Measurements from ENCODE around the gene TTC28. TPM values are rescaled to one million over a fixed set of nuclear protein-coding genes. Genes with fewer than 3 reads are reported as not detected.

The TTC28 gene
- total and polyA plus RNA-seq, 4 donors, result 3.1 to 74.9 (median 26.1) TPM

- Histone ChIP-seq H3K4me3 (ENCODE audit: low read length in 2 of 2) (no peak overlapping the region), H3K9me3 (ENCODE audit: control insufficient read depth, low read length) (no peaks in the 10 kb centered on the region), H3K27ac (ENCODE audit: low read depth in 1 of 2, low read length in 2 of 2) (no peak overlapping the region), H3K27me3 (ENCODE audit: control insufficient read depth in 1 of 2, insufficient read depth in 2 of 2, low read length in 1 of 2) (no peaks in the 10 kb centered on the region), H3K4me1 (ENCODE audit: control insufficient read depth in 1 of 2, insufficient read depth in 2 of 2, low read length in 2 of 2) (no peaks in the 10 kb centered on the region), H3K36me3 (ENCODE audit: control insufficient read depth in 1 of 2, insufficient read depth in 2 of 2, low read length in 1 of 2) (no peaks in the 10 kb centered on the region)
- DNase-seq, result peak in 1 of 2 donors; percentile 59
- intact Hi-C loops (cut with DNase I), result no loop called here
- 88 to 90% methylated on average over 17 to 18 of the region's 18 CpGs for WGBS, 2 donors
- no peak for ATAC-seq (ENCODE audit: low FRiP score)
These were observed 665.2 kb downstream of the TTC28 start for GRCh38 chr22:28014211-28015045.

- Histone ChIP-seq H3K36me3 (ENCODE audit: control insufficient read depth in 1 of 2, insufficient read depth in 2 of 2, low read length in 1 of 2) (no peaks in the 10 kb centered on the region), H3K27me3 (ENCODE audit: control insufficient read depth in 1 of 2, insufficient read depth in 2 of 2, low read length in 1 of 2) (no peaks in the 10 kb centered on the region), H3K4me1 (ENCODE audit: control insufficient read depth in 1 of 2, insufficient read depth in 2 of 2, low read length in 2 of 2) (no peaks in the 10 kb centered on the region), H3K27ac (ENCODE audit: low read depth in 1 of 2, low read length in 2 of 2) (no peak overlapping the region), H3K4me3 (ENCODE audit: low read length in 2 of 2) (no peak overlapping the region), H3K9me3 (ENCODE audit: control insufficient read depth, low read length) (no peaks in the 10 kb centered on the region)
- peak in 1 of 2 donors; percentile 54 for DNase-seq
- ATAC-seq (ENCODE audit: low FRiP score), result no peak
- intact Hi-C loops (cut with DNase I), result no loop called here
- WGBS, 2 donors, result 90 to 91% methylated on average over 12 of the region's 12 CpGs
These were observed 666.0 kb downstream of the TTC28 start for GRCh38 chr22:28013611-28014010.

GRCh38 chr22:28012832-28013460, 666.7 kb downstream of the TTC28 start:
- Histone ChIP-seq H3K27ac (ENCODE audit: low read depth in 1 of 2, low read length in 2 of 2) (no peak overlapping the region), H3K4me3 (ENCODE audit: low read length in 2 of 2) (no peak overlapping the region), H3K4me1 (ENCODE audit: control insufficient read depth in 1 of 2, insufficient read depth in 2 of 2, low read length in 2 of 2) (no peaks in the 10 kb centered on the region), H3K36me3 (ENCODE audit: control insufficient read depth in 1 of 2, insufficient read depth in 2 of 2, low read length in 1 of 2) (no peaks in the 10 kb centered on the region), H3K27me3 (ENCODE audit: control insufficient read depth in 1 of 2, insufficient read depth in 2 of 2, low read length in 1 of 2) (no peaks in the 10 kb centered on the region), H3K9me3 (ENCODE audit: control insufficient read depth, low read length) (no peaks in the 10 kb centered on the region)
- ATAC-seq (ENCODE audit: low FRiP score) (no peak), DNase-seq (peak in 1 of 2 donors; percentile 35)
- intact Hi-C loops (cut with DNase I), result no loop called here
- 87% methylated on average over 7 of the region's 7 CpGs for WGBS, 2 donors

GRCh38 chr22:28009272-28009827, 670.3 kb downstream of the TTC28 start:
- DNase-seq (peak; percentile 78 to 92), ATAC-seq (ENCODE audit: low FRiP score) (peak; percentile 84)
- no peaks in the 10 kb centered on the region for H3K36me3 ChIP-seq (ENCODE audit: control insufficient read depth in 1 of 2, insufficient read depth in 2 of 2, low read length in 1 of 2)
- H3K9me3 ChIP-seq (ENCODE audit: control insufficient read depth, low read length), result no peaks in the 10 kb centered on the region
- no peaks in the 10 kb centered on the region for H3K4me1 ChIP-seq (ENCODE audit: control insufficient read depth in 1 of 2, insufficient read depth in 2 of 2, low read length in 2 of 2)
- no peaks in the 10 kb centered on the region for H3K27me3 ChIP-seq (ENCODE audit: control insufficient read depth in 1 of 2, insufficient read depth in 2 of 2, low read length in 1 of 2)
- no peak overlapping the region for H3K27ac ChIP-seq (ENCODE audit: low read depth in 1 of 2, low read length in 2 of 2)
- intact Hi-C loops (cut with DNase I), result loop anchor here (2.0 to 10.0 kb wide), 3 partner anchors 129 to 1255 kb away; no protein-coding TSS in a partner anchor
- H3K4me3 ChIP-seq (ENCODE audit: low read length in 2 of 2), result no peak overlapping the region
- 6 to 7% methylated on average over 14 of the region's 14 CpGs for WGBS, 2 donors

- DNase-seq, result peak in 1 of 2 donors; percentile 63
- 81 to 82% methylated on average over 5 of the region's 5 CpGs for WGBS, 2 donors
- no peak overlapping the region for H3K27ac ChIP-seq (ENCODE audit: low read depth in 1 of 2, low read length in 2 of 2)
- H3K9me3 ChIP-seq (ENCODE audit: control insufficient read depth, low read length), result no peaks in the 10 kb centered on the region
- no peaks in the 10 kb centered on the region for H3K36me3 ChIP-seq (ENCODE audit: control insufficient read depth in 1 of 2, insufficient read depth in 2 of 2, low read length in 1 of 2)
- ATAC-seq (ENCODE audit: low FRiP score), result no peak
- no peak overlapping the region for H3K4me3 ChIP-seq (ENCODE audit: low read length in 2 of 2)
- intact Hi-C loops (cut with DNase I), result loop anchor here (2.0 to 10.0 kb wide), 3 partner anchors 128 to 1254 kb away; no protein-coding TSS in a partner anchor
- H3K27me3 ChIP-seq (ENCODE audit: control insufficient read depth in 1 of 2, insufficient read depth in 2 of 2, low read length in 1 of 2), result no peaks in the 10 kb centered on the region
- H3K4me1 ChIP-seq (ENCODE audit: control insufficient read depth in 1 of 2, insufficient read depth in 2 of 2, low read length in 2 of 2), result no peaks in the 10 kb centered on the region
These were observed 671.0 kb downstream of the TTC28 start for GRCh38 chr22:28008649-28009048.

- Histone ChIP-seq H3K4me1 (ENCODE audit: control insufficient read depth in 1 of 2, insufficient read depth in 2 of 2, low read length in 2 of 2) (no peaks in the 10 kb centered on the region), H3K4me3 (ENCODE audit: low read length in 2 of 2) (no peak overlapping the region), H3K27ac (ENCODE audit: low read depth in 1 of 2, low read length in 2 of 2) (no peak overlapping the region), H3K36me3 (ENCODE audit: control insufficient read depth in 1 of 2, insufficient read depth in 2 of 2, low read length in 1 of 2) (no peaks in the 10 kb centered on the region), H3K27me3 (ENCODE audit: control insufficient read depth in 1 of 2, insufficient read depth in 2 of 2, low read length in 1 of 2) (no peaks in the 10 kb centered on the region), H3K9me3 (ENCODE audit: control insufficient read depth, low read length) (no peaks in the 10 kb centered on the region)
- DNase-seq (no peak), ATAC-seq (ENCODE audit: low FRiP score) (no peak)
- intact Hi-C loops (cut with DNase I), result loop anchor here (2.0 to 10.0 kb wide), 3 partner anchors 127 to 1253 kb away; no protein-coding TSS in a partner anchor
- 84% methylated on average over 4 of the region's 4 CpGs for WGBS, 2 donors
These were observed 671.6 kb downstream of the TTC28 start for GRCh38 chr22:28008056-28008455.

GRCh38 chr22:28006271-28006670, 673.4 kb downstream of the TTC28 start:
- Histone ChIP-seq H3K4me3 (ENCODE audit: low read length in 2 of 2) (no peak overlapping the region), H3K27me3 (ENCODE audit: control insufficient read depth in 1 of 2, insufficient read depth in 2 of 2, low read length in 1 of 2) (no peaks in the 10 kb centered on the region), H3K27ac (ENCODE audit: low read depth in 1 of 2, low read length in 2 of 2) (no peak overlapping the region), H3K4me1 (ENCODE audit: control insufficient read depth in 1 of 2, insufficient read depth in 2 of 2, low read length in 2 of 2) (no peaks in the 10 kb centered on the region), H3K9me3 (ENCODE audit: control insufficient read depth, low read length) (no peaks in the 10 kb centered on the region), H3K36me3 (ENCODE audit: control insufficient read depth in 1 of 2, insufficient read depth in 2 of 2, low read length in 1 of 2) (no peaks in the 10 kb centered on the region)
- WGBS, 2 donors, result 79% methylated on average over 7 of the region's 7 CpGs
- no peak for ATAC-seq (ENCODE audit: low FRiP score)
- intact Hi-C loops (cut with DNase I), result loop anchor here (5.0 to 10.0 kb wide), 2 partner anchors 1249 to 1251 kb away; no protein-coding TSS in a partner anchor
- no peak for DNase-seq

GRCh38 chr22:28005513-28005912, 674.1 kb downstream of the TTC28 start:
- no peak for DNase-seq
- H3K36me3 ChIP-seq (ENCODE audit: control insufficient read depth in 1 of 2, insufficient read depth in 2 of 2, low read length in 1 of 2), result no peaks in the 10 kb centered on the region
- no peaks in the 10 kb centered on the region for H3K27me3 ChIP-seq (ENCODE audit: control insufficient read depth in 1 of 2, insufficient read depth in 2 of 2, low read length in 1 of 2)
- no peaks in the 10 kb centered on the region for H3K4me1 ChIP-seq (ENCODE audit: control insufficient read depth in 1 of 2, insufficient read depth in 2 of 2, low read length in 2 of 2)
- 44 to 47% methylated on average over 6 of the region's 6 CpGs for WGBS, 2 donors
- no peak overlapping the region for H3K27ac ChIP-seq (ENCODE audit: low read depth in 1 of 2, low read length in 2 of 2)
- no peaks in the 10 kb centered on the region for H3K9me3 ChIP-seq (ENCODE audit: control insufficient read depth, low read length)
- intact Hi-C loops (cut with DNase I), result loop anchor here (5.0 to 10.0 kb wide), 2 partner anchors 1248 to 1251 kb away; no protein-coding TSS in a partner anchor
- H3K4me3 ChIP-seq (ENCODE audit: low read length in 2 of 2), result no peak overlapping the region
- no peak for ATAC-seq (ENCODE audit: low FRiP score)
